ENCODE results near the gene TEDDM1. TPM values are rescaled to one million over a fixed set of nuclear protein-coding genes. Genes with fewer than 3 reads are reported as not detected.

The TEDDM1 gene
- total and polyA plus RNA-seq, 2 of the 13 experiments (the other 11 are each of a cell fraction or from before 2014, with no cell fraction given) = not detected

- Histone ChIP-seq H3K4me3 (replicated peaks in 1 of 3; ENCODE audit: insufficient read depth in 1 of 3, low read depth in 2 of 3, low read length in 3 of 3) (peak overlapping the region; percentile 77 to 89 (median 86)), H3K27ac (ENCODE audit: extremely low read length, insufficient read depth, low read length) (peak overlapping the region; percentile 94), H3K36me3 (replicated peaks in 1 of 2; ENCODE audit: control insufficient read depth in 1 of 2, insufficient read depth in 2 of 2, low read length in 2 of 2) (peaks cover 8 to 15% of the 10 kb centered on the region in 2 experiments), H3K9me3 (ENCODE audit: low read length) (no peaks in the 10 kb centered on the region), H3K9ac (ENCODE audit: insufficient read depth, low read depth, low read length) (peak overlapping the region; percentile 96), H3K27me3 (ENCODE audit: control insufficient read depth in 1 of 2, insufficient read depth in 2 of 2, low read length in 2 of 2) (no peaks in the 10 kb centered on the region; a peak in 1 of 5 replicates), H3K4me2 (ENCODE audit: low read depth, low read length) (peak overlapping the region; percentile 81), H4K20me1 (ENCODE audit: insufficient read depth, low read length) (peaks cover 33% of the 10 kb centered on the region), H3K4me1 (ENCODE audit: insufficient read depth, low read length) (peaks cover 56% of the 10 kb centered on the region), H3K79me2 (ENCODE audit: insufficient read depth, low read length) (peaks cover 52% of the 10 kb centered on the region), H2AFZ (ENCODE audit: low read length) (no peak overlapping the region)
- in situ Hi-C loops (cut with HindIII; ENCODE audit: extremely low pct_ligation_motif_present, low pct_unique_long_range_greater_than_20kb) (loop anchor here (5.0 kb wide), 1 partner anchor 90 kb away; no protein-coding TSS in a partner anchor), intact Hi-C loops (cut with micrococcal nuclease; ENCODE audit: unreplicated experiment) (no loop called here)
- POLR2A ChIA-PET = interaction anchor here (0.6 to 4.5 kb wide), 34 partner anchors 12 to 1461 kb away, joined by 3 to 118 read pairs (median 5); no protein-coding TSS in a partner anchor
- 19% methylated on average over 21 of the region's 47 CpGs for WGBS (ENCODE audit: low lambda C conversion rate)
- peak; percentile 61 for ATAC-seq
- BruUV-seq (replicated peaks) = TSS peak; percentile 75
- CTCF ChIA-PET (ENCODE audit: low intra/inter-chr PET ratio, low total read pairs) = interaction anchor here (2.0 kb wide), 1 partner anchor 308 kb away, joined by 4 read pairs; no protein-coding TSS in a partner anchor
- no peak for DNase-seq (ENCODE audit: low spot score)
- no peak for FAIRE-seq
- TF ChIP-seq YEATS2 (CRISPR knock-in tag; IDR thresholded peaks at IDR 0.05; ENCODE audit: borderline replicate concordance) = no peak
- 0 out of 2 replicates have a peak, but pooled peaks have one; percentile 37 for TF ChIP-seq ZNF607 (CRISPR knock-in tag; IDR thresholded peaks at IDR 0.05; ENCODE audit: borderline replicate concordance)
- TF ChIP-seq ZNF296 (CRISPR knock-in tag; conservative IDR thresholded peaks at IDR 0.05) = no peak
- no peak for TF ChIP-seq RNF2 (conservative IDR thresholded peaks at IDR 0.05; ENCODE audit: low read depth)
- no peak for TF ChIP-seq FOXA1 (IDR thresholded peaks at IDR 0.05)
- no peak for TF ChIP-seq FOXA1 (CRISPR knock-in tag; IDR thresholded peaks at IDR 0.05)
- TF ChIP-seq NR2C2 (CRISPR knock-in tag; IDR thresholded peaks at IDR 0.05; ENCODE audit: borderline replicate concordance) = no peak
- TF ChIP-seq ONECUT2 (CRISPR knock-in tag; IDR thresholded peaks at IDR 0.05) = no peak
- no peak for TF ChIP-seq ZNF317 (CRISPR knock-in tag; IDR thresholded peaks at IDR 0.05)
- no peak for TF ChIP-seq FOSL1 (CRISPR knock-in tag; IDR thresholded peaks at IDR 0.05; ENCODE audit: borderline replicate concordance)
- no peak for TF ChIP-seq ZNF646 (CRISPR knock-in tag; IDR thresholded peaks at IDR 0.05)
- TF ChIP-seq ZBTB26 (CRISPR knock-in tag; IDR thresholded peaks at IDR 0.05; ENCODE audit: borderline replicate concordance) = peak; percentile 42; the same call in 1 of the 2 replicates
- no peak for TF ChIP-seq SOX6 (IDR thresholded peaks at IDR 0.05)
- TF ChIP-seq SOX6 (CRISPR knock-in tag; IDR thresholded peaks at IDR 0.05) = 0 out of 2 replicates have a peak, but pooled peaks have one; percentile 1
- no peak for TF ChIP-seq SP140L (CRISPR knock-in tag; IDR thresholded peaks at IDR 0.05; ENCODE audit: borderline replicate concordance)
Measured at GRCh38 chr1:182392050-182393028, 8.1 kb downstream of the TEDDM1 start.
